ENCODE measurements around the gene VSIR.

The VSIR gene

GRCh38 chr10:71745664-71746250 is 27.6 kb downstream of the VSIR start:
- TF ChIP-seq CTCF (IDR thresholded peaks at IDR 0.05; ENCODE audit: insufficient read depth, low read depth, low read length, missing control alignments): no peak
- no peak for DNase-seq (ENCODE audit: low read depth)
- no peak overlapping the region for H3K4me3 ChIP-seq (ENCODE audit: low read length)

- H3K4me3 ChIP-seq (ENCODE audit: low read length): no peak overlapping the region
- no peak for DNase-seq (ENCODE audit: low read depth)
- TF ChIP-seq CTCF (IDR thresholded peaks at IDR 0.05; ENCODE audit: insufficient read depth, low read depth, low read length, missing control alignments): no peak
Measured at GRCh38 chr10:71744897-71745663, 28.2 kb downstream of the VSIR start.

GRCh38 chr10:71743866-71744265 is 29.5 kb downstream of the VSIR start:
- H3K4me3 ChIP-seq (ENCODE audit: low read length): no peak overlapping the region
- TF ChIP-seq CTCF (IDR thresholded peaks at IDR 0.05; ENCODE audit: insufficient read depth, low read depth, low read length, missing control alignments): no peak

GRCh38 chr10:71743089-71743838 is 30.1 kb downstream of the VSIR start:
- TF ChIP-seq CTCF (IDR thresholded peaks at IDR 0.05; ENCODE audit: insufficient read depth, low read depth, low read length, missing control alignments): no peak
- H3K4me3 ChIP-seq (ENCODE audit: low read length): no peak overlapping the region
- no peak for DNase-seq (ENCODE audit: low read depth)

More at GRCh38 chr10:71743866-71744265, 29.5 kb downstream of the VSIR start:
- DNase-seq (ENCODE audit: low read depth): no peak

GRCh38 chr10:71742301-71743088 is 30.8 kb downstream of the VSIR start:
- no peak for TF ChIP-seq CTCF (IDR thresholded peaks at IDR 0.05; ENCODE audit: insufficient read depth, low read depth, low read length, missing control alignments)
- no peak for DNase-seq (ENCODE audit: low read depth)
- H3K4me3 ChIP-seq (ENCODE audit: low read length): no peak overlapping the region

GRCh38 chr10:71741671-71742070 is 31.6 kb downstream of the VSIR start:
- DNase-seq (ENCODE audit: low read depth): no peak
- no peak for TF ChIP-seq CTCF (IDR thresholded peaks at IDR 0.05; ENCODE audit: insufficient read depth, low read depth, low read length, missing control alignments)
- H3K4me3 ChIP-seq (ENCODE audit: low read length): no peak overlapping the region
